ENCODE measurements around the gene TOM1L1. TPM values are rescaled to one million over a fixed set of nuclear protein-coding genes. Genes with fewer than 3 reads are reported as not detected.
A peak's percentile ranks its signal among the peaks of the same experiment; 100 is the strongest.

The TOM1L1 gene
- total RNA-seq, 1 donor, result 40.2 TPM

- no peak overlapping the region for H2AFZ ChIP-seq (ENCODE audit: low read length)
- no peak for TF ChIP-seq CTCF (IDR thresholded peaks at IDR 0.05; ENCODE audit: extremely low read depth, low read depth, low read length)
- no peak overlapping the region for H3K4me3 ChIP-seq (ENCODE audit: insufficient read depth, low read length)
- H3K4me2 ChIP-seq (ENCODE audit: insufficient read depth, low read length), result no peak overlapping the region
- H4K20me1 ChIP-seq (ENCODE audit: insufficient read depth, low read length), result no peaks in the 10 kb centered on the region
- no peaks in the 10 kb centered on the region for H3K9me3 ChIP-seq (ENCODE audit: low read depth, low read length)
- H3K27me3 ChIP-seq (ENCODE audit: insufficient read depth, low read length), result no peaks in the 10 kb centered on the region
- peaks cover 15% of the 10 kb centered on the region for H3K4me1 ChIP-seq (ENCODE audit: insufficient read depth, low read length)
- H3K27ac ChIP-seq (ENCODE audit: low read depth, low read length), result no peak overlapping the region
- DNase-seq (ENCODE audit: insufficient read length, low spot score, missing footprints), result no peak
- no peaks in the 10 kb centered on the region for H3K36me3 ChIP-seq (ENCODE audit: insufficient read depth, low read length)
- no peaks in the 10 kb centered on the region for H3K79me2 ChIP-seq (ENCODE audit: insufficient read depth, low read length)
Observed at GRCh38 chr17:54945671-54946070, 45.0 kb downstream of the TOM1L1 start.

GRCh38 chr17:54947396-54947795 is 46.7 kb downstream of the TOM1L1 start:
- Histone ChIP-seq H3K4me3 (ENCODE audit: insufficient read depth, low read length) (no peak overlapping the region), H2AFZ (ENCODE audit: low read length) (no peak overlapping the region), H3K36me3 (ENCODE audit: insufficient read depth, low read length) (peaks cover 4% of the 10 kb centered on the region), H3K79me2 (ENCODE audit: insufficient read depth, low read length) (no peaks in the 10 kb centered on the region), H3K4me2 (ENCODE audit: insufficient read depth, low read length) (no peak overlapping the region), H3K4me1 (ENCODE audit: insufficient read depth, low read length) (peaks cover 15% of the 10 kb centered on the region), H3K27me3 (ENCODE audit: insufficient read depth, low read length) (no peaks in the 10 kb centered on the region), H3K9me3 (ENCODE audit: low read depth, low read length) (no peaks in the 10 kb centered on the region), H3K27ac (ENCODE audit: low read depth, low read length) (no peak overlapping the region), H4K20me1 (ENCODE audit: insufficient read depth, low read length) (no peaks in the 10 kb centered on the region)
- DNase-seq (ENCODE audit: insufficient read length, low spot score, missing footprints), result no peak
- TF ChIP-seq CTCF (IDR thresholded peaks at IDR 0.05; ENCODE audit: extremely low read depth, low read depth, low read length), result no peak

GRCh38 chr17:54948380-54948779 is 47.7 kb downstream of the TOM1L1 start:
- Histone ChIP-seq H3K4me2 (ENCODE audit: insufficient read depth, low read length) (peak overlapping the region; percentile 26), H3K4me1 (ENCODE audit: insufficient read depth, low read length) (peaks cover 15% of the 10 kb centered on the region)

GRCh38 chr17:54950116-54950515 is 49.5 kb downstream of the TOM1L1 start:
- no peaks in the 10 kb centered on the region for H3K27me3 ChIP-seq (ENCODE audit: insufficient read depth, low read length)
- H3K79me2 ChIP-seq (ENCODE audit: insufficient read depth, low read length), result no peaks in the 10 kb centered on the region
- H3K9me3 ChIP-seq (ENCODE audit: low read depth, low read length), result no peaks in the 10 kb centered on the region
- H2AFZ ChIP-seq (ENCODE audit: low read length), result no peak overlapping the region
- peaks cover 13% of the 10 kb centered on the region for H3K4me1 ChIP-seq (ENCODE audit: insufficient read depth, low read length)
- H3K4me3 ChIP-seq (ENCODE audit: insufficient read depth, low read length), result no peak overlapping the region
- no peaks in the 10 kb centered on the region for H4K20me1 ChIP-seq (ENCODE audit: insufficient read depth, low read length)
- TF ChIP-seq CTCF (IDR thresholded peaks at IDR 0.05; ENCODE audit: extremely low read depth, low read depth, low read length), result no peak
- no peak overlapping the region for H3K4me2 ChIP-seq (ENCODE audit: insufficient read depth, low read length)
- no peak overlapping the region for H3K27ac ChIP-seq (ENCODE audit: low read depth, low read length)
- peaks cover 4% of the 10 kb centered on the region for H3K36me3 ChIP-seq (ENCODE audit: insufficient read depth, low read length)
- no peak for DNase-seq (ENCODE audit: insufficient read length, low spot score, missing footprints)

More at GRCh38 chr17:54948380-54948779, 47.7 kb downstream of the TOM1L1 start:
- H4K20me1 ChIP-seq (ENCODE audit: insufficient read depth, low read length), result no peaks in the 10 kb centered on the region
- H3K4me3 ChIP-seq (ENCODE audit: insufficient read depth, low read length), result no peak overlapping the region
- H2AFZ ChIP-seq (ENCODE audit: low read length), result no peak overlapping the region
- H3K27me3 ChIP-seq (ENCODE audit: insufficient read depth, low read length), result no peaks in the 10 kb centered on the region
- peak; percentile 87 for DNase-seq (ENCODE audit: insufficient read length, low spot score, missing footprints)
- H3K79me2 ChIP-seq (ENCODE audit: insufficient read depth, low read length), result no peaks in the 10 kb centered on the region
- no peaks in the 10 kb centered on the region for H3K9me3 ChIP-seq (ENCODE audit: low read depth, low read length)
- no peak overlapping the region for H3K27ac ChIP-seq (ENCODE audit: low read depth, low read length)
- H3K36me3 ChIP-seq (ENCODE audit: insufficient read depth, low read length), result peaks cover 4% of the 10 kb centered on the region
- TF ChIP-seq CTCF (IDR thresholded peaks at IDR 0.05; ENCODE audit: extremely low read depth, low read depth, low read length), result no peak
